Epithelial cell of prostate (primary cell): Measurements from ENCODE around the gene ARHGAP24.
"Not testable (repeated sequence)": the region's sequence is repeated elsewhere in the genome, so short reads cannot be mapped to it uniquely, and the experiment has no call there.

ENCODE experiments used
- DNase-seq: peaks from one replicate; pipeline ENCODE4 v3.0.0-alpha.2; 2011; ENCODE audit warnings: low read depth, low spot score
- H3K27ac ChIP-seq: fragments of 450-650 bp; 2 replicates; pipeline ENCODE4 v1.5.1; 2017; ENCODE audit warnings: mild to moderate bottlenecking

The ARHGAP24 gene

GRCh38 chr4:85965017-85965416 lies 490.1 kb downstream of the ARHGAP24 start:
- not testable (repeated sequence) for DNase-seq

DNA sequence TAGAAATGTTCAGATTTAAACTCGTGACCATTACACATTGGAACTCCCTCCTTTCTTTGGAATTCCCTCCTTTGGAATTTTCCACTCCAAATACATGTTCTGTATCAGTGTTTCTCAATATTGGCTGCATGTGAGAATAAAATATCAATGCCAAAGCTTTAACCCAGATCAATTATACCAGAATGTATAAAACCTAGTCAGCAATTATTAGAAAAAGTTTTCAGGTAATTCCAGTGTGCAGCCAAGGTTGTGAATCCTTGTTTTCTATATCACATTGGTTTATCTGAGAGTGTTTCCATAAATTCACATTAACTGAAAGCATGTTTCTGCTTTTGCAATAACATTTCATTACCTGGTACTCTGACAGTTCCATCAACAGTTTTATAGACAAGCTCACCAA lies 490.6 kb downstream of the ARHGAP24 start:
- no peak overlapping the region for H3K27ac ChIP-seq
- DNase-seq, result no peak

More at GRCh38 chr4:85965017-85965416, 490.1 kb downstream of the ARHGAP24 start:
- H3K27ac ChIP-seq, result not testable (repeated sequence)

DNA sequence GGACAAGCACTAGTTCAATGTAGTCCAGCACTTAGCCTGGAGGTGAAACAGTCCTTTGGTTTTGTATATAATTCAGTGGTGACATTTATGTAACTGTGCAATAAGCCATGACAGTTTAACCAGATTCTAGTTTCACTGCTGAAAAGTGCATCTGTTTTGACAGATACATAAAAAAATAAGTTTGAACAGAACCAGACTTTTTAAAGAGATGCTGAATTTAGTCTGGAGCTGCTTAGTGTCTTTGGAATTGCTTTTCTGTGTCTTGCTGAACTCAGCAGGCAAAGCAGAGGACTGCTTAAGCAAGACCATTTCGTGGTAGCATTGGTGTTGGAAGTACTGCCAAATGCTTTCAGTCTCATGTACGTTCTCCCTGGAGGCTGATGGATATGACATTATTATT lies 491.4 kb downstream of the ARHGAP24 start:
- DNase-seq, result no peak
- H3K27ac ChIP-seq, result no peak overlapping the region

DNA sequence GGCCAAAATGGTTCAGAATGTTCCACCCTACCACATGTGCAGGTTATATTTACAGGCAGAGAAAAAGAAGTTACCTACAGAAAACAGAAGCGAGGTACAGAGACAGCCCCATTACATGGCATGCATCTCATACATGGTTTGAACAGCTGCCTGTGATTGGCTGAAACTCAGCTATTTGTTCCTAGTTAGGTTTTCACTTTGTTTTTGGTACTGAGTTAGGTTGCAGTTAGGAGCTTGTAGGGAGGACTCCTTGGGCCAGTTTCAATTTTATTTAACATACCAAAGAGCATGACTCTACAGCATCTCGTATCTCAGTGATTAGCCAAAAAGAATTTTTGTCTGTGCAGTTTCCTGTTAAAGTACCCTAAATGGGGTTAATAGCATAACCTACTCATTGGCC lies 492.9 kb downstream of the ARHGAP24 start:
- DNase-seq, result no peak
- H3K27ac ChIP-seq, result no peak overlapping the region

GRCh38 chr4:85968945-85969819 lies 494.2 kb downstream of the ARHGAP24 start:
- DNase-seq, result no peak
- no peak overlapping the region for H3K27ac ChIP-seq

DNA sequence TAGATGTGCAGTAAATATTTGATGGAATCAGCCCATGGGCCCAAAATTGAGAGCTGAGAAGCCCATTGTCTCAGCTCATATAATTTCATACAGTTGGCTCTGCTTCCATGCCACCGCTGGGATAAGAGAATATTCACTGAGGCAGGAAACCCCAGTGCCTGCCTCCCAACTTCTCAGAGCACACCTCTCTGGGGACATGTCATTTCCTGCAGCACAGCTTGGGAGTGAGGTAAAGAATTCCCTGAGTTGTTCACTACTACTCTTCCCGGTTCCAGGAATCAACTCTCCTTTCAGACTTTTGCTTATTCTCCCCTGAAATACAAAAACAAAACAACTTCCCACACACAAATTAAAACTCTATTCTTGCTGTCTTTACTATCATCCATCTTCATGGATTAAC lies 495.6 kb downstream of the ARHGAP24 start:
- DNase-seq, result no peak
- H3K27ac ChIP-seq, result no peak overlapping the region

DNA sequence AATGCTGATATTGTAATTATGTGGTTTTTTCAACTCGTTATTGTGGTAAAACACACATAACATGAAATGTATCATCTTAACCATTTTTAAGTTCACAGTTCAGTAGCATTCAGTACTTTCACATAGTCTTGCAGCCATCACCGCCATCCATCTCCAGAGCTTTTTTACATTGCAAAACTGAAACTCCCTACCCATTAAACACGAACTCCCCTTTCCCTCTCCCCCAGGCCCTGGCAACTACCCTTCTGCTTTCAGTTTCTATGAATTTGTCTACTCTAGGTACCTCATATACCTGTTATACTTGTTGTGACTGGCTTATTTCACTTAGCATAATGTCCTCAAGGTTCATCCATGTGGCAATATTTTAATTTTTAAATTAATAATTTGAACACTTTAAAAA lies 504.3 kb downstream of the ARHGAP24 start:
- no peak overlapping the region for H3K27ac ChIP-seq
- DNase-seq, result no peak

GRCh38 chr4:85986266-85986665 lies 511.3 kb downstream of the ARHGAP24 start:
- no peak for DNase-seq

GRCh38 chr4:85993641-85994040 lies 518.7 kb downstream of the ARHGAP24 start:
- H3K27ac ChIP-seq, result no peak overlapping the region
- no peak for DNase-seq

More at GRCh38 chr4:85986266-85986665, 511.3 kb downstream of the ARHGAP24 start:
- no peak overlapping the region for H3K27ac ChIP-seq

- no peak overlapping the region for H3K27ac ChIP-seq
- no peak for DNase-seq
These were observed 519.6 kb downstream of the ARHGAP24 start for GRCh38 chr4:85994576-85994975.

DNA sequence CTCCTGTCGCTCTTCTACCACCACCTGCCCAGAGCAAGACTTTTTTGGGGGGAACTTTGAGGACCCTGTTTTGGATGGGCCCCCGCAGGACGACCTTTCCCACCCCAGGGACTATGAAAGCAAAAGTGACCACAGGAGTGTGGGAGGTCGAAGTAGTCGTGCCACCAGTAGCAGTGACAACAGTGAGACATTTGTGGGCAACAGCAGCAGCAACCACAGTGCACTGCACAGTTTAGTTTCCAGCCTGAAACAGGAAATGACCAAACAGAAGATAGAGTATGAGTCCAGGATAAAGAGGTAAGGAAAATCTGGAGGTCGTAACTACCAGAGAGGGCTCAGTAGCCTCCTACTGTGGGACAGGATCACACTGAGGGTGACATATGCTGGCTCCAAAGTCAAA lies 520.4 kb downstream of the ARHGAP24 start:
- no peak for DNase-seq
- H3K27ac ChIP-seq, result no peak overlapping the region

DNA sequence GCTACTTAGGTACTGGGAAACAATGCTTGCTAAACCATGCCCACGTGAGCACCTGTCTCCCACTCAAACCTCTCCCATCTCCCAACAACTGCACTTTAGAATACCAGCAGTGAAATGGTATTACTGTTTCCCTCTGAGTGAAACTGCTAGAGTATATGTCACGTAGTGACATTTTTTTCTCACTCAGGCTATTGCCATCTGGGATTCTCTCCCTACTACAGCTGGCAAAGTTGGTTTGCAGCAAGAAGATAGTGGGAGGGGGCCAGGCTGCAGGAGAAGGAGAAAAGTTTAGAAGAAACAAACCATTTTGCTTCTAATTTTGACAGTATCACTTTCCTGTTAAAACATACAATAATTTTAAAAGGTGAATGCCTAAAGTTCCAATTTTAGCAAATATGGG lies 526.6 kb downstream of the ARHGAP24 start:
- no peak for DNase-seq
- no peak overlapping the region for H3K27ac ChIP-seq

GRCh38 chr4:86004030-86004429 lies 529.1 kb downstream of the ARHGAP24 start:
- H3K27ac ChIP-seq, result no peak overlapping the region
- DNase-seq, result no peak

- DNase-seq, result no peak
These were observed 531.1 kb downstream of the ARHGAP24 start for GRCh38 chr4:86006057-86006456.

GRCh38 chr4:86007042-86007441 lies 532.1 kb downstream of the ARHGAP24 start:
- H3K27ac ChIP-seq, result no peak overlapping the region
- no peak for DNase-seq

More at GRCh38 chr4:86006057-86006456, 531.1 kb downstream of the ARHGAP24 start:
- no peak overlapping the region for H3K27ac ChIP-seq

DNA sequence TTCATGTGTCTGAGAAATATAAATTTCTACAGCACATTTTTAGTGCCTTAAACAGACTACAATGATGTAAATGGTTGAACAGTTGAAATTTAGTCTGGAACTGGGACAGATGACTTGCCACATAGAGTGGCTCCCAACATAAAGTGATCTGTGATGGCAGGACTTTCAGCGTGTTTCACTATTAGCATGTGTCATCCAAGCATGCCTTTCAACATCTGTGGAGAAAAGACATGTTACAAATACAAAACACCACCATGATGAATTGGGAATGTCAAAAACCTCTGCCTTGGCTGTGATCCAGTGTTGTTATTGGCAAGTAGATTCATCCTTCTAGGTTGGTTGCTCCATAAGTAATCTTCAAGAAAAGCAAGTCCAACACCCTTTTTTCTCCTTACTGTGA lies 536.2 kb downstream of the ARHGAP24 start:
- peak; percentile 57 for DNase-seq
- H3K27ac ChIP-seq, result peak overlapping the region; percentile 11

DNA sequence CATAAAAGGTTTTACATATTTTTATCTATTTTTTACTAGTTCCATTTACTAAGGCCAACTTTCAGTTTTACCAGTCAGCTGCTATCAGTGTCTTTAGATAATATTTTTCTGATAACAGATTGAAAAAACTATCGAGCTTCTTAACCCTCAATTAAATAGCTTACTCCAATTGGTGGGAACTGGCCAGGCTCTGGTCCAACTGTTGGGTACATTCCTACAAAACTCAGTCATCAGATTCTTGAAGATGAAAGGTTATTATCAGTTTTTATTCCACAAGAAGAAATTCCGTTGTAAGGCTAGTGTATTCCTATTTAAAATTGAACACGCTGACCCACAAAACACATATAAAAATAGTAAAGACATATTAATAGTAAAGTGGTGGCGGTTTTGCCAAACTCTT lies 538.7 kb downstream of the ARHGAP24 start:
- H3K27ac ChIP-seq, result no peak overlapping the region
- DNase-seq, result no peak

DNA sequence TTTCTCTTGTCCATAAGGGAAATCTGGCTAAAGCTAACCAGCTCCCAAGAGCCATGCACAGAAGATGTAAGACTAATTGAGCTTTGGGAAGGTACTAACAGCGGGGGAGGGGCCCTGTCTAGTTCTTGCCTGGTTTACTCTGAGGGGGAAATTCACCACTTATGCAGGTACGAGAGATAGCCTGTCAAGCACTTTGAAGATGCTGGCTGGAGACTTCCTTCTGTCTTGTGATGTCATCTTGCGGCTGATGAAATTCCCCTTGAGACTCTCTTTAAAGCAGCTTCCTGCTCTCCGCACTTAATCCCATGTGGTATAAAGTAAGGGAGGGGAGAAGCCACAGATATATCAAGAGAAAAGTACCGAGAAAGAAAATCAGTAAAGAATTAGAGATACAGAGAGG lies 539.6 kb downstream of the ARHGAP24 start:
- DNase-seq, result no peak
- H3K27ac ChIP-seq, result no peak overlapping the region

DNA sequence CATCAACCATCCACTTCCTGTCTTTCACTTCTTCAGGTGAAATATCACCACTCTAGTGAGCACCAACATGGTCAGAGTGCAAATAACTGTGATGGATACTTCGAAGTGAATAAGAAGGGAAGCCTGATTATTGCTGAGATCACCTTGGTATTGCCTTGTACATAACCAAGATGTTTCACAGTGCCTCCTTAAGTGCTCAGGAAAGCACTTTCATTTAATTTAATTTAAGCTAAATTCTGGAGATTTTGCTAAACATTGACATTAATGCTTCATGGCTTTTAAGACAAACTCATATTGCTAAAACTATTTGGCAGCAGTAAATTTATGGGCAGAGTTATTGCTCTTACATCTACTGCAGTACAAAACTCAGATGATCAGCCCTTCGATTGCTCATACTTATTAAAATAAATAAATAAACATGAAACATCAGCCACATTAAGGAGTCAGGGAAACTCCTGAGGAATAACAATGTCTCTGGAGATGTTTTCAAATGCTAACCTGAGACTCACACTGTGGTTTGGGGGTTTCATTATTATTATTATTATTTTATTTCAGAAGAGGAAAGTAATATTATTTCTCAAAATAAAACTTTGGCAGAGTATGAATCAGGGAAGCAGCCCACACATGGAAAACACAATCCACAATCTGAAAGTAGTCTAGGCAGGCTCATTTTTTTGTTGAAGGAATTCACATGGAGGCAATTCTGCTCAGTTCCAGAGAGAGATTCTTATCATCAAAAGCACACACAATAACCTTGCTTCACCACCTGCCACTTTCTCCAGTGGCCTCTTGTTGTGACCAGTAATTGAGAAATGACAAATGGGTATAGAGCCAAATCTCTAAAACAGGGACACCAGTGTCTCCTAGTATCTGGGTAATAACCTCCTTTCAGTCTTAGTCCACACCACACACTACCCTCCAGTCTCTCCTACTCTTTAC lies 540.7 kb downstream of the ARHGAP24 start:
- no peak overlapping the region for H3K27ac ChIP-seq
- DNase-seq, result no peak

GRCh38 chr4:86019362-86019761 lies 544.4 kb downstream of the ARHGAP24 start:
- no peak overlapping the region for H3K27ac ChIP-seq
- no peak for DNase-seq

DNA sequence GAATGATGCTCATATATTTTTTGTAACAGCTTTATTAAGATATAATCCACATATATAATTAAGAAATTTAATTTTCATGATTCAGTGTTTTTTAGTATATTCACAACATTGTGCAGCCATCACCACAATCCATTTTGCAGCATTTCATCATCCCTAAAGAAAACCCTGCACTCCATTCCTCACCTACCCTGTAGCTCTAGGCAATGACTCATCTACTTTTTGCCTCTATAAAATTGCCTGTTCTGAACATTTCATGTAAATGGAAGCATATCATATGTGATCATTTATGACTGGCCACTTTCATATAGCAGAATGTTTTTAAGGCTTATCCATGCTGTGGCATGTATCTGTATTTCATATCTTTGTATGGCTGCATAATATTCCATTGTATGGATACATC lies 545.0 kb downstream of the ARHGAP24 start:
- H3K27ac ChIP-seq, result no peak overlapping the region
- no peak for DNase-seq
